ENCODE data around the gene PTGES3.
"Not testable (repeated sequence)": the region's sequence is repeated elsewhere in the genome, so short reads cannot be mapped to it uniquely, and the experiment has no call there.

The PTGES3 gene

GRCh38 chr12:56709759-56710376 is 21.8 kb upstream of the PTGES3 start:
- no peak for DNase-seq

- not testable (repeated sequence) for DNase-seq
Measured at GRCh38 chr12:56704522-56704921, 16.4 kb upstream of the PTGES3 start.

- DNase-seq: no peak
Measured at GRCh38 chr12:56699020-56699661, 11.1 kb upstream of the PTGES3 start.

GRCh38 chr12:56695327-56696101 is 7.4 kb upstream of the PTGES3 start:
- no peak for DNase-seq

- no peak for DNase-seq
Measured at GRCh38 chr12:56694161-56694560, 6.1 kb upstream of the PTGES3 start.

GRCh38 chr12:56688846-56689109 is 694 bp upstream of the PTGES3 start:
- no peak for DNase-seq

- DNase-seq: peak; percentile 60 to 61
Measured at GRCh38 chr12:56687223-56688128, 608 bp downstream of the PTGES3 start.

GRCh38 chr12:56684745-56685359 is 3.2 kb downstream of the PTGES3 start:
- DNase-seq: no peak

GRCh38 chr12:56682323-56682722 is 5.8 kb downstream of the PTGES3 start:
- DNase-seq: no peak

GRCh38 chr12:56679883-56680575 is 8.1 kb downstream of the PTGES3 start:
- no peak for DNase-seq

- DNase-seq: no peak
Measured at GRCh38 chr12:56678852-56679251, 9.2 kb downstream of the PTGES3 start.

GRCh38 chr12:56677680-56678079 is 10.4 kb downstream of the PTGES3 start:
- DNase-seq: no peak

- DNase-seq: no peak
Measured at GRCh38 chr12:56676851-56677580, 11.1 kb downstream of the PTGES3 start.

GRCh38 chr12:56671608-56672007 is 16.5 kb downstream of the PTGES3 start:
- DNase-seq: no peak

GRCh38 chr12:56670836-56671235 is 17.2 kb downstream of the PTGES3 start:
- no peak for DNase-seq

- DNase-seq: no peak
Measured at GRCh38 chr12:56668197-56668457, 20.0 kb downstream of the PTGES3 start.

- no peak for DNase-seq
Measured at GRCh38 chr12:56661979-56662638, 26.0 kb downstream of the PTGES3 start.

GRCh38 chr12:56661560-56661959 is 26.5 kb downstream of the PTGES3 start:
- DNase-seq: no peak

GRCh38 chr12:56658921-56659320 is 29.2 kb downstream of the PTGES3 start:
- no peak for DNase-seq

- peak in 1 of 2 donors; percentile 16 for DNase-seq
Measured at GRCh38 chr12:56657416-56658379, 30.4 kb downstream of the PTGES3 start.
